ENCODE data around the gene H2AZ1. TPM values are rescaled to one million over a fixed set of nuclear protein-coding genes. Genes with fewer than 3 reads are reported as not detected.

Gene H2AZ1
- total and polyA plus RNA-seq, 9 of the 15 experiments (the other 6 are each of a cell fraction or from before 2014, with no cell fraction given) = 605 to 4,380 (median 768) TPM

DNA sequence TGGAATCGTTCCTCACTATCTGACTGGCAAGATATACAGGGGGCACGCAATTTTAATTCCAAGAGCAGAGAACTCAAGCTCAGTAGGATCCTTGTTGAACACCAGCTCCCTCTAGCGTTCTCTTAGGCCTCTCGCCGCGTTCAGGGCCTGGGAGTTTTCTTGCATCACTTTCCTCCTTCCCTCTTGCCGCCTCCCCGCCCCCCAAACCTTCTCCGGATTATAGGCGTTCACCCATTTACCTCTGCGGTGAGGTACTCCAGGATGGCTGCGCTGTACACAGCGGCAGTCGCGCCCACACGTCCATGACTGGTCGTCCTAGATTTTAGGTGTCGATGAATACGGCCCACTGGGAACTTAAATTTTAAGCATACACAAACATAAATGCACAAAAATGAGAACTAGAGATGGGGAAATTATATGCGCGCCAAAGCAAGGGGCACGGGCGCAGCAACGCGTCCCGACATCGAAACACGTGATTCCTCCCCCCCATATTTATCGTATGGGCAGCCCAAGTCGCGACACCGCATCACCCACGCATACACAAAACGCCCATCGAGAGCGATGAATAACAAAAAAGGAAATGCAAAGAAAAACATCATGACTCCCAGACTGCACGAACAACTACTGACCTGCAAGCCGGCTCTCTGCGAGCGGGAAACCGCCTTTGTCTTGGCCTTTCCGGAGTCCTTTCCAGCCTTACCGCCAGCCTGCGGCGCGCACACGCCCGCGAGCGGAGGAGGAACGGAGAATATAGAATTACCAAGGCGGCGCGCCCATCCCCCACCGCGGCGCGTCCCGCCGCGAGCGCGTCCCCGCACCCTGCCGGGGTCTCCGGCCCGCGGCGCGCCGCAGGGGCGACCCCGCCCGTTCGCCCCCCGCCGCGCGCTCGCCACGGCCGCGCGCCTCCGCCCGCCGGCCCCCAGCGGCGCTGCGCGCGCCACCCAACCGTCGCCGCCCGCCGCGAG, 759 bp downstream of the H2AZ1 start (continued):
- TF ChIP-seq, protein P1, sequence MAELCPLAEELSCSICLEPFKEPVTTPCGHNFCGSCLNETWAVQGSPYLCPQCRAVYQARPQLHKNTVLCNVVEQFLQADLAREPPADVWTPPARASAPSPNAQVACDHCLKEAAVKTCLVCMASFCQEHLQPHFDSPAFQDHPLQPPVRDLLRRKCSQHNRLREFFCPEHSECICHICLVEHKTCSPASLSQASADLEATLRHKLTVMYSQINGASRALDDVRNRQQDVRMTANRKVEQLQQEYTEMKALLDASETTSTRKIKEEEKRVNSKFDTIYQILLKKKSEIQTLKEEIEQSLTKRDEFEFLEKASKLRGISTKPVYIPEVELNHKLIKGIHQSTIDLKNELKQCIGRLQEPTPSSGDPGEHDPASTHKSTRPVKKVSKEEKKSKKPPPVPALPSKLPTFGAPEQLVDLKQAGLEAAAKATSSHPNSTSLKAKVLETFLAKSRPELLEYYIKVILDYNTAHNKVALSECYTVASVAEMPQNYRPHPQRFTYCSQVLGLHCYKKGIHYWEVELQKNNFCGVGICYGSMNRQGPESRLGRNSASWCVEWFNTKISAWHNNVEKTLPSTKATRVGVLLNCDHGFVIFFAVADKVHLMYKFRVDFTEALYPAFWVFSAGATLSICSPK (IDR thresholded peaks at IDR 0.05; ENCODE audit: borderline replicate concordance) = 0 out of 2 replicates have a peak, but pooled peaks have one; percentile 79
- TF ChIP-seq CEBPB (tag; IDR thresholded peaks at IDR 0.05) = peak; percentile 98
- peak in 1 of 2 experiments; percentile 62; a peak in 1 of 4 replicates for TF ChIP-seq HDAC1 (IDR thresholded peaks at IDR 0.05)
- no peak for TF ChIP-seq NELFE (IDR thresholded peaks at IDR 0.05; ENCODE audit: insufficient read depth, insufficient read length)
- TF ChIP-seq MYC (IDR thresholded peaks at IDR 0.05; ENCODE audit: low read depth, low read length) = peak; percentile 78; the same call in 1 of the 2 replicates
- peak; percentile 62; the same call in 1 of the 2 replicates for TF ChIP-seq MYC (CRISPR knock-in tag; IDR thresholded peaks at IDR 0.05; ENCODE audit: borderline replicate concordance, low read depth)
- no peak for TF ChIP-seq HSF4 (CRISPR knock-in tag; IDR thresholded peaks at IDR 0.05; ENCODE audit: borderline replicate concordance)
- no peak; the same call in 1 of the 2 replicates for TF ChIP-seq MAFK (IDR thresholded peaks at IDR 0.05; ENCODE audit: low read length)
- TF ChIP-seq IFI16 (CRISPR knock-in tag; IDR thresholded peaks at IDR 0.05) = no peak
- peak in 1 of 2 experiments; percentile 64; a peak in 1 of 4 replicates for TF ChIP-seq SIN3A (IDR thresholded peaks at IDR 0.05; ENCODE audit: borderline replicate concordance in 2 of 2, control insufficient read depth in 1 of 2, low read depth in 2 of 2, low read length in 2 of 2)
- peak; percentile 43 for TF ChIP-seq HNRNPLL (IDR thresholded peaks at IDR 0.05; ENCODE audit: low read depth, low read length, poor library complexity, severe bottlenecking)
- peak; percentile 41; the same call in 1 of the 2 replicates for TF ChIP-seq NFATC3 (IDR thresholded peaks at IDR 0.05)
- peak; percentile 90 for TF ChIP-seq SP1 (CRISPR knock-in tag; IDR thresholded peaks at IDR 0.05)
- TF ChIP-seq, protein P2, sequence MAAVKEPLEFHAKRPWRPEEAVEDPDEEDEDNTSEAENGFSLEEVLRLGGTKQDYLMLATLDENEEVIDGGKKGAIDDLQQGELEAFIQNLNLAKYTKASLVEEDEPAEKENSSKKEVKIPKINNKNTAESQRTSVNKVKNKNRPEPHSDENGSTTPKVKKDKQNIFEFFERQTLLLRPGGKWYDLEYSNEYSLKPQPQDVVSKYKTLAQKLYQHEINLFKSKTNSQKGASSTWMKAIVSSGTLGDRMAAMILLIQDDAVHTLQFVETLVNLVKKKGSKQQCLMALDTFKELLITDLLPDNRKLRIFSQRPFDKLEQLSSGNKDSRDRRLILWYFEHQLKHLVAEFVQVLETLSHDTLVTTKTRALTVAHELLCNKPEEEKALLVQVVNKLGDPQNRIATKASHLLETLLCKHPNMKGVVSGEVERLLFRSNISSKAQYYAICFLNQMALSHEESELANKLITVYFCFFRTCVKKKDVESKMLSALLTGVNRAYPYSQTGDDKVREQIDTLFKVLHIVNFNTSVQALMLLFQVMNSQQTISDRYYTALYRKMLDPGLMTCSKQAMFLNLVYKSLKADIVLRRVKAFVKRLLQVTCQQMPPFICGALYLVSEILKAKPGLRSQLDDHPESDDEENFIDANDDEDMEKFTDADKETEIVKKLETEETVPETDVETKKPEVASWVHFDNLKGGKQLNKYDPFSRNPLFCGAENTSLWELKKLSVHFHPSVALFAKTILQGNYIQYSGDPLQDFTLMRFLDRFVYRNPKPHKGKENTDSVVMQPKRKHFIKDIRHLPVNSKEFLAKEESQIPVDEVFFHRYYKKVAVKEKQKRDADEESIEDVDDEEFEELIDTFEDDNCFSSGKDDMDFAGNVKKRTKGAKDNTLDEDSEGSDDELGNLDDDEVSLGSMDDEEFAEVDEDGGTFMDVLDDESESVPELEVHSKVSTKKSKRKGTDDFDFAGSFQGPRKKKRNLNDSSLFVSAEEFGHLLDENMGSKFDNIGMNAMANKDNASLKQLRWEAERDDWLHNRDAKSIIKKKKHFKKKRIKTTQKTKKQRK (IDR thresholded peaks at IDR 0.05; ENCODE audit: borderline replicate concordance, low read depth, low read length) = no peak
- peak in 1 of 2 experiments; percentile 58; a peak in 3 of 4 replicates for TF ChIP-seq KDM1A (IDR thresholded peaks at IDR 0.05)
- TF ChIP-seq XRCC4 (IDR thresholded peaks at IDR 0.05; ENCODE audit: extremely low read depth, insufficient read depth, insufficient read length) = no peak
- TF ChIP-seq POLR2B (IDR thresholded peaks at IDR 0.05; ENCODE audit: low read depth, partially characterized antibody) = peak; percentile 74
- no peak for TF ChIP-seq BMI1 (IDR thresholded peaks at IDR 0.05; ENCODE audit: low read length)
- peak in 1 of 2 experiments; percentile 49; a peak in 2 of 4 replicates for TF ChIP-seq TBL1XR1 (IDR thresholded peaks at IDR 0.05; ENCODE audit: low read length in 2 of 2)
- TF ChIP-seq NCOR1 (IDR thresholded peaks at IDR 0.05) = no peak; the same call in 1 of the 2 replicates
- TF ChIP-seq RB1 (IDR thresholded peaks at IDR 0.05; ENCODE audit: low read depth) = peak; percentile 12; the same call in 1 of the 2 replicates
- no peak for TF ChIP-seq BDP1 (IDR thresholded peaks at IDR 0.05; ENCODE audit: insufficient read depth, insufficient read length)

Measured in K562 (cell line).